Measurements from ENCODE around the gene CCRL2. TPM values are rescaled to one million over a fixed set of nuclear protein-coding genes. Genes with fewer than 3 reads are reported as not detected.

The CCRL2 gene
- total RNA-seq, 4 donors from 2014 or later = 4.1 to 27.2 (median 17.0) TPM

DNA sequence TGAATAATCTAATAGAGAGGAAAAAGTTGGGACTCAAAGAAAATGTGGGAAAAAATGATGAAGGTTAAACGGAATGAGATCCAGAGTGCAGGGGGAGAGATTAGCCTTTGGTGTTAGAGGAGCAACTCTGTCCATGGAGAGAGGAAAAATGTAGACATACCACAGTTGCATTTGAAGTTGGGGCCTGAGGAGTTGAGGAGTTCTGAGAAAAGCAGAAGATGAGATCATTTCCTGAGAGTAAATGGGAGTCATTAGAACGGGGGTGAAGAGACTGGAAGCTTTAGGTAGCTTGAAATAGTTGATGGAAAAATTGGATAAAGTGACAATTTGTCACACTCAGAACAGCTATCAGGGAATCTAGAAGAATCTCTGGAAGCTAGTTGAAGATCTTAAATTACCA, 7.5 kb upstream of the CCRL2 start:
- TF ChIP-seq, protein P1, sequence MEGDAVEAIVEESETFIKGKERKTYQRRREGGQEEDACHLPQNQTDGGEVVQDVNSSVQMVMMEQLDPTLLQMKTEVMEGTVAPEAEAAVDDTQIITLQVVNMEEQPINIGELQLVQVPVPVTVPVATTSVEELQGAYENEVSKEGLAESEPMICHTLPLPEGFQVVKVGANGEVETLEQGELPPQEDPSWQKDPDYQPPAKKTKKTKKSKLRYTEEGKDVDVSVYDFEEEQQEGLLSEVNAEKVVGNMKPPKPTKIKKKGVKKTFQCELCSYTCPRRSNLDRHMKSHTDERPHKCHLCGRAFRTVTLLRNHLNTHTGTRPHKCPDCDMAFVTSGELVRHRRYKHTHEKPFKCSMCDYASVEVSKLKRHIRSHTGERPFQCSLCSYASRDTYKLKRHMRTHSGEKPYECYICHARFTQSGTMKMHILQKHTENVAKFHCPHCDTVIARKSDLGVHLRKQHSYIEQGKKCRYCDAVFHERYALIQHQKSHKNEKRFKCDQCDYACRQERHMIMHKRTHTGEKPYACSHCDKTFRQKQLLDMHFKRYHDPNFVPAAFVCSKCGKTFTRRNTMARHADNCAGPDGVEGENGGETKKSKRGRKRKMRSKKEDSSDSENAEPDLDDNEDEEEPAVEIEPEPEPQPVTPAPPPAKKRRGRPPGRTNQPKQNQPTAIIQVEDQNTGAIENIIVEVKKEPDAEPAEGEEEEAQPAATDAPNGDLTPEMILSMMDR (IDR thresholded peaks at IDR 0.05; ENCODE audit: low read depth) = no peak

DNA sequence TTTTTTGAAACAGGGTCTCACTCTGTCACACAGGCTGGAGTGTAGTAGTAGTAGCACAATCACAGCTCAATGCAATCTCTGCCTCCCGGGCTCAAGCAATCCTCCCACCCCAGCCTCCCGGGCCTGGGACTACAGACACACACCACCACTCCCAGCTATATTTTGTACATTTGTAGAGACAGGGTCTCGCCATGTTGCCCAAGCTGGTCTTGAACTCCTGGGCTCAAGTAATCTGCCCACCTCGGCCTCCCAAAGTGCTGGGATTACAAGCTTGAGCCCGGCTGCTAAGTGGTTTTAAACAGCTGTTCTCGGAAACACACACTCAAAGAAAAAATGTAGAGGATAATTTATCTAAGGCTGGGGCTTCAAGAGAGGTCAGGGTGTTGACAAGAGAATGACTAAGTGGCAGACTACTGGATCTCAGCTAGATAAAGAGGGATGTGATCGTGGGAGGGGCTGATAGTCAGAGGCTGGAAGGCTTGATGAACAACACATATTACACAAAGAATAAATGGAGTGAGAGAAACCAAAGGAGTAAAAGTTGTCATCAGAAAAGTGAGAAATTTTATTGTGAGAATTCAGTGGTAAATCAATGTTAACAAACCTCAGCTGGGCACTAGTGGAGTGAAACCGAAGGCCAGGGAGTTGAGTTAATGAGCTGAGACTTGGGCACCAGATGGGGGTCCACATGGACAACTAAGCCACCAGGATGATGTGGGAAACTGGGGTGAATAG, 6.9 kb upstream of the CCRL2 start:
- TF ChIP-seq, protein P1 (IDR thresholded peaks at IDR 0.05; ENCODE audit: low read depth) = no peak

DNA sequence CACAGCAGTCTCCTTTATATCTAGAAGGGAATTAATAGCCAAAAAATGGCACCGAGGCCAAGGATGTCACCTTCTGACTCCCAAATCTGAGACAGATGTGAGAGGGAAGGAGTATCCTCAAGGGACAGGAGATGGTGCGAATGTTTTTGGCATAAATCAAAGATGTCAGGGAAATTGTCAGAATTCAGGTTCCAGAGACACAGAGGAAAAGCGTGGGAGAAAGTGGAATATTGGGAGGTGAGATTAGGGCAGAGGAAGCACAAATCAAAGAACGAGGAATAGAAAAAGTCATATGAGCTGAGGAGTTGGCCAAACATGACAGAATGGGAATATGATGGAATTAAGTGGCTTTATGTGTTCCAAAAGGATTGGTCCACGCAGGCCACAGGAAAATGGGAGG, 6.2 kb upstream of the CCRL2 start:
- TF ChIP-seq, protein P1 (IDR thresholded peaks at IDR 0.05; ENCODE audit: low read depth) = no peak

DNA sequence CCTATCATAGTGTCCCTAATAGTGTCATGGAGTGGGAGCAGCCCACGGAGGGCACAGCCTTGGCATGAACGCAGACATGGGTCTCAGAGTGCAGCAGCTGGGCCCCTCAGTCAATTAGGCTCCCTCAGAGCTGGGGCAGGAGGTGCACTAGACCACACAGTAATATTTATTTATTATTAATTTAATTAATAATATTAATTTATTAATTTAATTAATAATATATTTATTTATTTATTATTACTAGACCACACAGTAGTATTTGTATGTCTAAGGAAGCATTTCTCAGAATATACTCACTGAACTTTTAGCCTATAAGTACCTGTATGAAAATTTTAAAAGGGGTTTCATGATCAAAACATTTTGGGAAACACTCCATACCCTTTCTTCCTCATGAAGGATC, 5.5 kb upstream of the CCRL2 start:
- TF ChIP-seq, protein P1 (IDR thresholded peaks at IDR 0.05; ENCODE audit: low read depth) = no peak

DNA sequence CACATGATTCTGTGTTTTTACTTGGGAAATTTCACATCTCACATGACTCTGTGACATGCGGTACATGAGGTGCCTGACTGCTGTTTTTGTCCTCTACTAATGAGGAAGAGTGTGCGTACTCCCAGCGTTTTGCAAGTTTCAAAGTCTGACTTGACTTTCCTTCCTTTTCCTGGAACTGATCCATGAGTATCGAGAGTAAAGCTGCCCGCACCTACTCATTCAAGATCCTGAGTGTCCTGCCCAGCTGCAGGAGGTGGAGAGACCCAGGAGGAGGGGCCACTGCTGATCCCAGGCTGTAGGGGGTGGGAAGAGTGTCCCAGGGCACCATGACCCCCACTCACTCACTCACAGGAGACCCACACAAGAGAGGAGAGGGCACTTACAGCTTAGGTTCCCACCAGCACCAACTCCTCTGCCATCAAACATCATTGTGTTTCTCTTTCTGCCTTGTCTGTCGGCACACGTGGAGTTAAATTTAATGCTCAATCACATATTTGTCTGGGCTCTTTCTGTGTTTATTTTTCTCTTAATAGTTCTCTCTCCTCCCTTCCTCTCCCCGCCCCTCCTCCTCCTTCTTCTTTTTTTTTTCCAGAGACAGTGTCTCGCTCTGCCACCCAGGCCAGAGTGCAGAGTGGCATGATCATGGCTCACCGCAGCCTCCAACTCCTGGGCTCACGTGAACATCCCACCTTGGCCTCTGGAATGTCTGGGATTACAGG, 1.6 kb upstream of the CCRL2 start:
- TF ChIP-seq, protein P1 (IDR thresholded peaks at IDR 0.05; ENCODE audit: low read depth) = no peak

DNA sequence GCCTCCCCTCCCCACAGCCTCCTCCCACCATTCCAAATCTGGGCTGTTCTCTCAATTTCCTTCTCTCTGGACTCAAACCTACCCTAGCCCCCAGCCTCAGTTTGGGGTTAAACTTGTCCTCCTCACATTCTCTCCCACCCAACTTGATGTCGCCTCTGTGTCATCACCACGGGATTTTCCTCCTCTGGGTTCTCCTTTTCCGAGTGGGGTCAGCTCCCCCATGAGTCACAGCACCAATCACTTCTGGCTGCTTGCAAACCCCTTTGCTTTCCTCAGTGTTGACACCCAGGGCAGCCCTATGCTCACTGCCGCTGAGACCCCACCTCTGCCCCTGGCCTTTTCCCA, 644 bp upstream of the CCRL2 start:
- TF ChIP-seq, protein P1 (IDR thresholded peaks at IDR 0.05; ENCODE audit: low read depth) = no peak

DNA sequence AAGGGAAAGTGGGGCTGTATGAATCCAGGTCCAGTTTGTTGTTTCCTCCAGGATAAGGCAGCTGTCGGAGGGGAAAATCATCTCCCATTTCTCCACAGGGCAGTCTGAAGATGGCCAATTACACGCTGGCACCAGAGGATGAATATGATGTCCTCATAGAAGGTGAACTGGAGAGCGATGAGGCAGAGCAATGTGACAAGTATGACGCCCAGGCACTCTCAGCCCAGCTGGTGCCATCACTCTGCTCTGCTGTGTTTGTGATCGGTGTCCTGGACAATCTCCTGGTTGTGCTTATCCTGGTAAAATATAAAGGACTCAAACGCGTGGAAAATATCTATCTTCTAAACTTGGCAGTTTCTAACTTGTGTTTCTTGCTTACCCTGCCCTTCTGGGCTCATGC, 911 bp downstream of the CCRL2 start:
- TF ChIP-seq, protein P1 (IDR thresholded peaks at IDR 0.05; ENCODE audit: low read depth) = no peak

All from subcutaneous adipose tissue (tissue), 4 donors.